ENCODE results near the gene CENPX. TPM values are rescaled to one million over a fixed set of nuclear protein-coding genes. Genes with fewer than 3 reads are reported as not detected.

Gene CENPX
- total and polyA plus RNA-seq, 8 donors: 42.9 to 77.7 (median 49.8) TPM

DNA sequence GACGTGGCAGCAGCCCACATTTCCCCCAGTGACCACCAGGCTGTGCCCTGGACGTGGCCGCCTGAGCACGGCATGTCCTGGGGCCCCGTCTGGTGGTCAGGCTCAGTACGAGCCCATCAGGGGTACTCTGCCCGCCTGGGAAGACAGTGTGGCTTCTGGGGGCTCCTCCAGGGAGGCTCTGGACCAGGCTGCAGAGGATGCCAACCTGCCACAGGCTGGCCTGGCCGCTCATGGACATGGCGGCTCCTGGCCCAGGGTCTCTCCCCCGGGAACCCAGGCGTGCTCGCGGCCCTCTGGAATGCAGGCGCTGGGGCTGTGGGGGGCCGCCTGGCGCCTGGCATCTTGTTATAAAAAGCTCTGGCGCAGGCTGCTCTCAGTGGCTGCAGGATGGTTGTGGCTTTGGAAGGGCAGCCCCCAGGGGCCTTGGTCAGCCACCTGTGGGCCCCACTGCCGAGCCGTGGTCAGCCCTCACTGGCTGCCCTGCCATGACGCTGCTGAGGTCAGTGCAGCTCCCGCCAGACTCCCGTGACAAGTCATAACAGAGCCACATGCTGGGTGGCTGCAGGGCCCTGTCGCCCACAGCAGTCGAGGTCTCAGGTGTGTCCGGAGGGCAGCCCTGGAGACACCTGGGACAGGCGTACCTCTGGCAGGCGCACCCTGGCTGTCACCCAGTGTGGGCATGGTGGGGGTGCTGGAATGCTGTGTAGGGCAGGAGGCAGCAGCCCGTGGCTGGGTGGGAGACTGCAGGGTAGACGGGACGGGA, 15.0 kb downstream of the CENPX start:
- no peaks in the 10 kb centered on the region for H3K4me1 ChIP-seq
- H3K27me3 ChIP-seq: no peaks in the 10 kb centered on the region
- H3K4me3 ChIP-seq: no peak overlapping the region
- TF ChIP-seq, protein P1, sequence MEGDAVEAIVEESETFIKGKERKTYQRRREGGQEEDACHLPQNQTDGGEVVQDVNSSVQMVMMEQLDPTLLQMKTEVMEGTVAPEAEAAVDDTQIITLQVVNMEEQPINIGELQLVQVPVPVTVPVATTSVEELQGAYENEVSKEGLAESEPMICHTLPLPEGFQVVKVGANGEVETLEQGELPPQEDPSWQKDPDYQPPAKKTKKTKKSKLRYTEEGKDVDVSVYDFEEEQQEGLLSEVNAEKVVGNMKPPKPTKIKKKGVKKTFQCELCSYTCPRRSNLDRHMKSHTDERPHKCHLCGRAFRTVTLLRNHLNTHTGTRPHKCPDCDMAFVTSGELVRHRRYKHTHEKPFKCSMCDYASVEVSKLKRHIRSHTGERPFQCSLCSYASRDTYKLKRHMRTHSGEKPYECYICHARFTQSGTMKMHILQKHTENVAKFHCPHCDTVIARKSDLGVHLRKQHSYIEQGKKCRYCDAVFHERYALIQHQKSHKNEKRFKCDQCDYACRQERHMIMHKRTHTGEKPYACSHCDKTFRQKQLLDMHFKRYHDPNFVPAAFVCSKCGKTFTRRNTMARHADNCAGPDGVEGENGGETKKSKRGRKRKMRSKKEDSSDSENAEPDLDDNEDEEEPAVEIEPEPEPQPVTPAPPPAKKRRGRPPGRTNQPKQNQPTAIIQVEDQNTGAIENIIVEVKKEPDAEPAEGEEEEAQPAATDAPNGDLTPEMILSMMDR (IDR thresholded peaks at IDR 0.05): no peak
- no peak overlapping the region for H3K27ac ChIP-seq
- peaks cover 0 to 13% of the 10 kb centered on the region in 2 donors for H3K36me3 ChIP-seq
- no peak for DNase-seq
- intact Hi-C loops (cut with DNase I): no loop called here
- no peaks in the 10 kb centered on the region for H3K9me3 ChIP-seq
- no peak for ATAC-seq

DNA sequence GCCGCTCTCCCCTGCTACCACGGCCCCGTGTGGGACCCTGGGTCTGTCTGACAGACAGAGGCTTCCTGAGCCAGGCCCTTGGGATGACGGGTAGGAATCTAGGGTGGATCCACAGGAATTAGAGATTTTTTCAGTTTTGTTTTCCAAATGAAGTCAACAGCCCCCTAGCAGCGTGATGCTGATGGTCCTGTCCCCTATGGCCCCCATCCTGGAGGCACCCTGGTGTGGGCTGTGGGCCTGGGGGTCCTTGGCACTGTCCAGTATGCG, 15.5 kb downstream of the CENPX start:
- H3K27me3 ChIP-seq: no peaks in the 10 kb centered on the region
- intact Hi-C loops (cut with DNase I): no loop called here
- H3K9me3 ChIP-seq: no peaks in the 10 kb centered on the region
- no peak for ATAC-seq
- no peak for DNase-seq
- peaks cover 0 to 10% of the 10 kb centered on the region in 2 donors for H3K36me3 ChIP-seq
- H3K4me3 ChIP-seq: no peak overlapping the region
- no peaks in the 10 kb centered on the region for H3K4me1 ChIP-seq
- TF ChIP-seq, protein P1 (IDR thresholded peaks at IDR 0.05): no peak
- H3K27ac ChIP-seq: no peak overlapping the region

DNA sequence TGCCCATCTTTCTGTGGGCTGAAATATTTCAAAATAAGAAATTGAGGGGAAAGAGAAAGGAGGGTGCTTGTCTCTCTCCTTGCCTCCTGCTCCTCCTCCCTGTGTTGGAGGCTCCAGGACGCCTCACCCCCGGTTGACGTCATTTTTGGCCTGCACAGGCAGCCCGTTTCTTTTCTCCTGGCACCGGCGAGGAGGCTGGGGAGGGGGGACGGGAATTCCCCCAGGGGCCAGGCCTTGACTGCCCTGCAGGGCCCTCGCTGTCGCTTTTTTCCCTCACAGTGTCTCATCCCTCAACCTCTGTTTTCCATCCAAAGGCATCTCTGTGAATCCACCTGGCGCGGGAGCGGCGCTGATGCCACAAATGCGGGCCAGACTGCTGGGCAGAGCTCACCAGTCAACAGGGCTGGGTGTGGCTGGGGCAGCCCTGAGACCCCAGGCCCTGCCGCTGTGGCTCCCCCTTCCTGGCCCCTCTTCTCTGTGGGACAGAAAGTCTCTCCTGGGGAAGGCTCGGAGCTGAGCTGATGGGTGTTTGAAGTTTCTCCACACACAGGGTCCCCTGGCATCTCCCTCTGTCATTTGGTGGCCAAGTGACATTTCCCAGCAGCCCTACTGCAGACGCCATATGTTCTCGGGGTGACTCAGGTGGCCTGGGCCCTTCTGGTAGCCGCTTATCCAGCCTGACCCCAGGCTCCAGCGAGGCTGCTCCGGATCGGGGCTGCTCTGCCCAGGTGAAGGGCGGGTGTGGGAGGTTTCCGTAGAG, 16.0 kb downstream of the CENPX start:
- H3K4me1 ChIP-seq: no peaks in the 10 kb centered on the region
- ATAC-seq: no peak
- H3K4me3 ChIP-seq: no peak overlapping the region
- peaks cover 0 to 5% of the 10 kb centered on the region in 2 donors for H3K36me3 ChIP-seq
- DNase-seq: no peak
- no peaks in the 10 kb centered on the region for H3K27me3 ChIP-seq
- no peak overlapping the region for H3K27ac ChIP-seq
- H3K9me3 ChIP-seq: no peaks in the 10 kb centered on the region
- intact Hi-C loops (cut with DNase I): no loop called here
- TF ChIP-seq, protein P1 (IDR thresholded peaks at IDR 0.05): no peak

DNA sequence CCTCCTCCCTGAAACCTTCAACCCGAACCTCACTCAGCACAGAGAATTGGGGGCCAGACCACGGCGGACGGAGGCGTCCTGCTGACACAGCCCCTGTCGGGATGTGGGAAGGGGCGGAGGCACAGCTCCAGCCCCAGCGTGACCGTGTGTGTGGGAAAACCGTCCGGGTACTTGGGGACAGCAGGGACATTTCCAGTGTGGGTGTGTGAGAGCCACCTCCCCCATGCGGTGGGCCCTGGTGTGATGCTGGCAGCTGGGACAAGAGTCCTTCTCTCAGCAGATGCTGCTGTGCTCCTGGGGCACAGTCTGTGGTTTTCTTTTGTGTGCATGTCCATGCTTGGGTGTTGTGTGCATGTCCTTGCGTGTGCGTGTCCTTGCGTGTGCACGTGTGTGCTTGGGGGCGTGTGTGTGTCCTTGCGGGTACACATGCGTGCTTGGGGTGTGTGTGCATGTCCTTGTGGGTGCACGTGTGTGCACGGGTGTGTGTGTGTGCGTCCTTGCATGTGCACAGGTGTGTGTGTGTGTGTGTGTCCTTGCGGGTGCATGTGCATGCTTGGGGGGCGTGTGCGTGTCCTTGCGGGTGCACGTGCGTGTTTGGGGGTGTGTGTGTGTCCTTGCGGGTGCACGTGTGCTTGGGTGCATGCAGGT, 16.9 kb downstream of the CENPX start:
- H3K4me3 ChIP-seq: no peak overlapping the region
- H3K9me3 ChIP-seq: no peaks in the 10 kb centered on the region
- no peak overlapping the region for H3K27ac ChIP-seq
- TF ChIP-seq, protein P1 (IDR thresholded peaks at IDR 0.05): no peak
- no peaks in the 10 kb centered on the region for H3K4me1 ChIP-seq
- H3K36me3 ChIP-seq: no peaks in the 10 kb centered on the region
- DNase-seq: no peak
- intact Hi-C loops (cut with DNase I): no loop called here
- no peak for ATAC-seq
- H3K27me3 ChIP-seq: no peaks in the 10 kb centered on the region

Data from left lung (tissue), 10 donors.